Activated T-helper 1 cell treated with anti-CD3 and anti-CD28 coated beads, Interleukin-12 subunit alpha, Interleukin-12 subunit beta, Interleukin-2, Interleukin-4 antibody, amounts not matched to agents 30 ng/mL and 10 ng/mL and 1 ng/mL, durations not matched to agents 14 hours and 24 hours and 36 hours (primary cell): ENCODE data around the gene NUP210L. TPM values are rescaled to one million over a fixed set of nuclear protein-coding genes. Genes with fewer than 3 reads are reported as not detected.
A peak's percentile ranks its signal among the peaks of the same experiment; 100 is the strongest.

Experiments
- DNase-seq: peaks from one replicate; pipeline ENCODE4 v3.0.0; 2021; ENCODE audit warnings: low spot score
- H3K27ac Mint-ChIP-seq: one replicate; pipeline ENCODE4 v1.8.0; 2021; ENCODE audit warnings: mild to moderate bottlenecking, mixed read lengths
- H3K27me3 Mint-ChIP-seq: one replicate; pipeline ENCODE4 v1.8.0; 2022; ENCODE audit warnings: mild to moderate bottlenecking, moderate library complexity, mixed read lengths; ENCODE audit not compliant: insufficient read depth
- H3K36me3 Mint-ChIP-seq: one replicate; pipeline ENCODE4 v1.8.0; 2021; ENCODE audit warnings: low read depth, mixed read lengths
- H3K4me1 Mint-ChIP-seq: one replicate; pipeline ENCODE4 v1.8.0; 2021; ENCODE audit warnings: low read depth, mixed read lengths
- H3K4me3 Mint-ChIP-seq: one replicate; pipeline ENCODE4 v1.8.0; 2021; ENCODE audit warnings: mild to moderate bottlenecking, moderate library complexity, mixed read lengths
- H3K9me3 Mint-ChIP-seq: one replicate; pipeline ENCODE4 v1.8.0; 2021; ENCODE audit warnings: mixed read lengths
- intact Hi-C: fragments of 100-400 bp; cut with micrococcal nuclease; formaldehyde crosslinking; loops from one replicate; pipeline ENCODE4 v1.15.1; 2024
- total RNA-seq: library from RNA; stranded (reverse); gene quantifications from 2 replicates; pipeline ENCODE4 v1.2.3, GENCODE V29; 2022

The NUP210L gene
- total RNA-seq, 1 donor from 2014 or later, result not detected

GRCh38 chr1:154181944-154182343 lies 27.1 kb upstream of the NUP210L start:
- H3K4me1 Mint-ChIP-seq, result peaks cover 67% of the 10 kb centered on the region
- H3K9me3 Mint-ChIP-seq, result no peaks in the 10 kb centered on the region
- H3K36me3 Mint-ChIP-seq, result peaks cover 34% of the 10 kb centered on the region
- H3K27ac Mint-ChIP-seq, result peak overlapping the region; percentile 99
- intact Hi-C loops, result loop anchor here (1.0 to 10.0 kb wide), 15 partner anchors 11 to 953 kb away; partner anchors contain the start of genes ADAR, ATP8B2, CRTC2 and GATAD2B
- no peak for DNase-seq
- H3K4me3 Mint-ChIP-seq, result peak overlapping the region; percentile 99
- H3K27me3 Mint-ChIP-seq, result peaks cover 2% of the 10 kb centered on the region

- Mint-ChIP-seq H3K36me3 (peaks cover 39% of the 10 kb centered on the region), H3K27me3 (no peaks in the 10 kb centered on the region), H3K27ac (peak overlapping the region; percentile 80), H3K4me1 (peaks cover 72% of the 10 kb centered on the region), H3K4me3 (peak overlapping the region; percentile 99), H3K9me3 (no peaks in the 10 kb centered on the region)
- no peak for DNase-seq
- intact Hi-C loops, result loop anchor here (5.0 to 10.0 kb wide), 3 partner anchors 147 to 425 kb away; partner anchors contain the start of genes ADAR and ATP8B2
Observed at GRCh38 chr1:154179946-154180687, 25.2 kb upstream of the NUP210L start.

- no peaks in the 10 kb centered on the region for H3K9me3 Mint-ChIP-seq
- H3K27ac Mint-ChIP-seq, result peak overlapping the region; percentile 72
- H3K4me1 Mint-ChIP-seq, result peaks cover 72% of the 10 kb centered on the region
- intact Hi-C loops, result no loop called here
- H3K4me3 Mint-ChIP-seq, result peak overlapping the region; percentile 99
- no peak for DNase-seq
- H3K36me3 Mint-ChIP-seq, result peaks cover 43% of the 10 kb centered on the region
- H3K27me3 Mint-ChIP-seq, result no peaks in the 10 kb centered on the region
Observed at GRCh38 chr1:154178911-154179811, 24.3 kb upstream of the NUP210L start.

- H3K4me3 Mint-ChIP-seq, result peak overlapping the region; percentile 99
Observed at GRCh38 chr1:154178013-154178412, 23.1 kb upstream of the NUP210L start.

GRCh38 chr1:154176337-154176736 lies 21.5 kb upstream of the NUP210L start:
- H3K36me3 Mint-ChIP-seq, result peaks cover 53% of the 10 kb centered on the region
- intact Hi-C loops, result no loop called here
- H3K27me3 Mint-ChIP-seq, result no peaks in the 10 kb centered on the region
- H3K4me3 Mint-ChIP-seq, result peak overlapping the region; percentile 8
- no peak for DNase-seq
- no peaks in the 10 kb centered on the region for H3K9me3 Mint-ChIP-seq
- peaks cover 74% of the 10 kb centered on the region for H3K4me1 Mint-ChIP-seq
- H3K27ac Mint-ChIP-seq, result peak overlapping the region; percentile 42

More at GRCh38 chr1:154178013-154178412, 23.1 kb upstream of the NUP210L start:
- Mint-ChIP-seq H3K27ac (peak overlapping the region; percentile 66), H3K27me3 (no peaks in the 10 kb centered on the region), H3K4me1 (peaks cover 67% of the 10 kb centered on the region), H3K36me3 (peaks cover 44% of the 10 kb centered on the region), H3K9me3 (no peaks in the 10 kb centered on the region)
- no peak for DNase-seq
- intact Hi-C loops, result no loop called here

- Mint-ChIP-seq H3K9me3 (no peaks in the 10 kb centered on the region), H3K27me3 (no peaks in the 10 kb centered on the region), H3K27ac (no peak overlapping the region), H3K4me1 (peaks cover 74% of the 10 kb centered on the region), H3K36me3 (peaks cover 57% of the 10 kb centered on the region), H3K4me3 (no peak overlapping the region)
- intact Hi-C loops, result no loop called here
- DNase-seq, result no peak
Observed at GRCh38 chr1:154174654-154175053, 19.8 kb upstream of the NUP210L start.

- Mint-ChIP-seq H3K4me1 (peaks cover 55% of the 10 kb centered on the region), H3K27ac (peak overlapping the region; percentile 87), H3K9me3 (no peaks in the 10 kb centered on the region), H3K4me3 (no peak overlapping the region), H3K27me3 (no peaks in the 10 kb centered on the region), H3K36me3 (peaks cover 61% of the 10 kb centered on the region)
- no peak for DNase-seq
- intact Hi-C loops, result loop anchor here (1.0 to 2.0 kb wide), 4 partner anchors 10 to 501 kb away; partner anchors contain the start of genes ILF2 and RPS27
Observed at GRCh38 chr1:154171880-154172279, 17.0 kb upstream of the NUP210L start.

- Mint-ChIP-seq H3K4me1 (peaks cover 51% of the 10 kb centered on the region), H3K9me3 (no peaks in the 10 kb centered on the region), H3K27ac (peak overlapping the region; percentile 87), H3K36me3 (peaks cover 62% of the 10 kb centered on the region), H3K4me3 (no peak overlapping the region), H3K27me3 (no peaks in the 10 kb centered on the region)
- intact Hi-C loops, result loop anchor here (1.0 to 2.0 kb wide), 4 partner anchors 11 to 500 kb away; partner anchors contain the start of genes ILF2 and RPS27
- no peak for DNase-seq
Observed at GRCh38 chr1:154171223-154171583, 16.3 kb upstream of the NUP210L start.

- H3K4me1 Mint-ChIP-seq, result peaks cover 46% of the 10 kb centered on the region
- no peak for DNase-seq
Observed at GRCh38 chr1:154170547-154171222, 15.8 kb upstream of the NUP210L start.

GRCh38 chr1:154167461-154167860 lies 12.6 kb upstream of the NUP210L start:
- Mint-ChIP-seq H3K27me3 (no peaks in the 10 kb centered on the region), H3K4me1 (peaks cover 63% of the 10 kb centered on the region), H3K27ac (peak overlapping the region; percentile 41), H3K9me3 (no peaks in the 10 kb centered on the region), H3K4me3 (no peak overlapping the region), H3K36me3 (peaks cover 76% of the 10 kb centered on the region)
- no peak for DNase-seq
- intact Hi-C loops, result no loop called here

More at GRCh38 chr1:154170547-154171222, 15.8 kb upstream of the NUP210L start:
- no peaks in the 10 kb centered on the region for H3K9me3 Mint-ChIP-seq
- H3K27ac Mint-ChIP-seq, result peak overlapping the region; percentile 87
- peak overlapping the region; percentile 47 for H3K4me3 Mint-ChIP-seq
- H3K27me3 Mint-ChIP-seq, result no peaks in the 10 kb centered on the region
- intact Hi-C loops, result loop anchor here (1.0 to 2.0 kb wide), 4 partner anchors 12 to 500 kb away; partner anchors contain the start of genes ILF2 and RPS27
- peaks cover 65% of the 10 kb centered on the region for H3K36me3 Mint-ChIP-seq

- no peak overlapping the region for H3K4me3 Mint-ChIP-seq
Observed at GRCh38 chr1:154166207-154166606, 11.3 kb upstream of the NUP210L start.

GRCh38 chr1:154159554-154159953 lies 4.7 kb upstream of the NUP210L start:
- DNase-seq, result no peak
- Mint-ChIP-seq H3K27me3 (no peaks in the 10 kb centered on the region), H3K4me1 (peaks cover 73% of the 10 kb centered on the region), H3K27ac (peak overlapping the region; percentile 37), H3K9me3 (peaks cover 5% of the 10 kb centered on the region), H3K36me3 (peaks cover 70% of the 10 kb centered on the region), H3K4me3 (peak overlapping the region; percentile 13)
- intact Hi-C loops, result loop anchor here (2.0 to 10.0 kb wide), 2 partner anchors 169 to 365 kb away; partner anchors contain the start of gene RPS27

More at GRCh38 chr1:154166207-154166606, 11.3 kb upstream of the NUP210L start:
- H3K36me3 Mint-ChIP-seq, result peaks cover 69% of the 10 kb centered on the region
- no peak for DNase-seq
- H3K27ac Mint-ChIP-seq, result no peak overlapping the region
- H3K27me3 Mint-ChIP-seq, result no peaks in the 10 kb centered on the region
- H3K9me3 Mint-ChIP-seq, result no peaks in the 10 kb centered on the region
- intact Hi-C loops, result no loop called here
- H3K4me1 Mint-ChIP-seq, result peaks cover 51% of the 10 kb centered on the region
